Upper lobe of right lung (tissue), 1 donor: ENCODE results near the gene NUDT8. TPM values are rescaled to one million over a fixed set of nuclear protein-coding genes. Genes with fewer than 3 reads are reported as not detected.
"Not testable (repeated sequence)": the region's sequence is repeated elsewhere in the genome, so short reads cannot be mapped to it uniquely, and the experiment has no call there.

Experiments used
- ATAC-seq: fragments of 200-7000 bp; cut with Tn5 transposase; one replicate; pipeline ENCODE4 v1.9.1; 2020; ENCODE audit warnings: mild to moderate bottlenecking, moderate library complexity
- DNase-seq: peaks from one replicate; pipeline ENCODE4 v3.0.0-alpha.2; 2020
- H3K27ac ChIP-seq: fragments of 200-600 bp; one replicate; pipeline ENCODE4 v1.8.0; 2022
- H3K27me3 ChIP-seq: fragments of 200-600 bp; one replicate; pipeline ENCODE4 v1.8.0; 2022; ENCODE audit warnings: mild to moderate bottlenecking
- H3K36me3 ChIP-seq: fragments of 200-600 bp; one replicate; pipeline ENCODE4 v1.8.0; 2022
- H3K4me1 ChIP-seq: fragments of 200-600 bp; one replicate; pipeline ENCODE4 v1.8.0; 2022
- H3K4me3 ChIP-seq: fragments of 200-600 bp; one replicate; pipeline ENCODE4 v1.8.0; 2022; ENCODE audit warnings: mild to moderate bottlenecking
- H3K9me3 ChIP-seq: fragments of 200-600 bp; one replicate; pipeline ENCODE4 v1.8.0; 2022
- CTCF ChIP-seq: fragments of 200-600 bp; IDR thresholded peaks from one replicate; pipeline ENCODE4 v1.8.0; 2022; ENCODE audit warnings: antibody characterized with exemption
- intact Hi-C: fragments of 100-400 bp; cut with DNase I; formaldehyde crosslinking; loops from one replicate; pipeline ENCODE4 v1.11.0; 2022
- total RNA-seq: library from RNA; stranded (reverse); fragmentation: NEBNext Ultra II Directional; extraction: Animal tissue kit (Norgen Biotek cat#: 25700); gene quantifications from one replicate; pipeline ENCODE4 v1.2.1, GENCODE V29; 2021
- donor health status: DM: no; HTN: yes; CAD: no; lungs with severe emphysema.

The NUDT8 gene
- total RNA-seq, 1 donor from 2014 or later, result 12.2 TPM

- peak; percentile 59 for DNase-seq
- intact Hi-C loops, result no loop called here
Observed at GRCh38 chr11:67627812-67628624, 1.7 kb downstream of the NUDT8 start.

GRCh38 chr11:67627441-67627811 is 2.3 kb downstream of the NUDT8 start:
- H3K4me3 ChIP-seq, result no peak overlapping the region
- H3K27ac ChIP-seq, result no peak overlapping the region
- H3K36me3 ChIP-seq, result no peaks in the 10 kb centered on the region
- intact Hi-C loops, result no loop called here
- DNase-seq (peak; percentile 41), ATAC-seq (no peak)
- TF ChIP-seq CTCF, result no peak
- H3K9me3 ChIP-seq, result no peaks in the 10 kb centered on the region
- no peaks in the 10 kb centered on the region for H3K27me3 ChIP-seq
- H3K4me1 ChIP-seq, result peaks cover 6% of the 10 kb centered on the region

More at GRCh38 chr11:67627812-67628624, 1.7 kb downstream of the NUDT8 start:
- no peaks in the 10 kb centered on the region for H3K27me3 ChIP-seq
- no peak for ATAC-seq
- TF ChIP-seq CTCF, result no peak
- H3K36me3 ChIP-seq, result no peaks in the 10 kb centered on the region
- peaks cover 6% of the 10 kb centered on the region for H3K4me1 ChIP-seq
- no peak overlapping the region for H3K4me3 ChIP-seq
- H3K27ac ChIP-seq, result no peak overlapping the region
- no peaks in the 10 kb centered on the region for H3K9me3 ChIP-seq

- peaks cover 6% of the 10 kb centered on the region for H3K4me1 ChIP-seq
- H3K27ac ChIP-seq, result no peak overlapping the region
- DNase-seq, result no peak
- H3K4me3 ChIP-seq, result no peak overlapping the region
- no peaks in the 10 kb centered on the region for H3K9me3 ChIP-seq
- no peak for TF ChIP-seq CTCF
- no peaks in the 10 kb centered on the region for H3K27me3 ChIP-seq
- no peaks in the 10 kb centered on the region for H3K36me3 ChIP-seq
- intact Hi-C loops, result no loop called here
- ATAC-seq, result no peak
Observed at GRCh38 chr11:67626970-67627369, 2.8 kb downstream of the NUDT8 start.

- intact Hi-C loops, result not testable (repeated sequence)
Observed at GRCh38 chr11:67626131-67626833, 3.5 kb downstream of the NUDT8 start.

GRCh38 chr11:67623795-67624194 is 5.9 kb downstream of the NUDT8 start:
- ATAC-seq, H3K36me3 ChIP-seq, intact Hi-C loops: not testable (repeated sequence)

More at GRCh38 chr11:67626131-67626833, 3.5 kb downstream of the NUDT8 start:
- not testable (repeated sequence) for H3K36me3 ChIP-seq, DNase-seq, H3K4me1 ChIP-seq, ATAC-seq, H3K4me3 ChIP-seq, H3K27me3 ChIP-seq, H3K9me3 ChIP-seq, H3K27ac ChIP-seq

GRCh38 chr11:67622905-67623304 is 6.8 kb downstream of the NUDT8 start:
- H3K4me3 ChIP-seq, H3K4me1 ChIP-seq, intact Hi-C loops, H3K27ac ChIP-seq, DNase-seq, H3K9me3 ChIP-seq, H3K27me3 ChIP-seq, H3K36me3 ChIP-seq, ATAC-seq: not testable (repeated sequence)

More at GRCh38 chr11:67623795-67624194, 5.9 kb downstream of the NUDT8 start:
- H3K27ac ChIP-seq, H3K27me3 ChIP-seq, DNase-seq, H3K4me3 ChIP-seq, H3K4me1 ChIP-seq, H3K9me3 ChIP-seq: not testable (repeated sequence)

GRCh38 chr11:67621928-67622327 is 7.8 kb downstream of the NUDT8 start:
- intact Hi-C loops, ATAC-seq, H3K9me3 ChIP-seq, H3K27ac ChIP-seq, DNase-seq, H3K27me3 ChIP-seq, H3K36me3 ChIP-seq, H3K4me3 ChIP-seq, H3K4me1 ChIP-seq: not testable (repeated sequence)

GRCh38 chr11:67620621-67621020 is 9.1 kb downstream of the NUDT8 start:
- ATAC-seq, H3K4me3 ChIP-seq, H3K9me3 ChIP-seq, H3K36me3 ChIP-seq, H3K27me3 ChIP-seq, H3K4me1 ChIP-seq, DNase-seq, intact Hi-C loops, H3K27ac ChIP-seq: not testable (repeated sequence)

- H3K27me3 ChIP-seq, ATAC-seq, intact Hi-C loops: not testable (repeated sequence)
Observed at GRCh38 chr11:67619683-67620618, 9.8 kb downstream of the NUDT8 start.

GRCh38 chr11:67618901-67619659 is 10.7 kb downstream of the NUDT8 start:
- DNase-seq, intact Hi-C loops, H3K27ac ChIP-seq, H3K27me3 ChIP-seq, H3K9me3 ChIP-seq, H3K4me3 ChIP-seq, ATAC-seq, H3K36me3 ChIP-seq, H3K4me1 ChIP-seq: not testable (repeated sequence)

More at GRCh38 chr11:67619683-67620618, 9.8 kb downstream of the NUDT8 start:
- H3K4me1 ChIP-seq, H3K27ac ChIP-seq, H3K9me3 ChIP-seq, DNase-seq, H3K36me3 ChIP-seq, H3K4me3 ChIP-seq: not testable (repeated sequence)
